Measurements from ENCODE around the gene KLF1.
"Not testable (repeated sequence)": the region's sequence is repeated elsewhere in the genome, so short reads cannot be mapped to it uniquely, and the experiment has no call there.

KLF1 gene

GRCh38 chr19:12858041-12858928 is 28.7 kb downstream of the KLF1 start:
- no peak overlapping the region for H2BK12ac ChIP-seq (ENCODE audit: low read length in 2 of 2)
- H2BK15ac ChIP-seq (ENCODE audit: low read depth, poor library complexity, severe bottlenecking): no peak overlapping the region
- H3K4ac ChIP-seq (ENCODE audit: low read depth in 1 of 2, low read length in 2 of 2): no peak overlapping the region
- peaks cover 11% of the 10 kb centered on the region for H3K9me3 ChIP-seq (ENCODE audit: control insufficient read depth, low read length)
- H3K4me1 ChIP-seq (ENCODE audit: control insufficient read depth, insufficient read depth, low read depth, low read length): no peaks in the 10 kb centered on the region
- no peak overlapping the region for H3K27ac ChIP-seq (ENCODE audit: low read length, poor library complexity, severe bottlenecking)
- no peak overlapping the region for H3K18ac ChIP-seq (ENCODE audit: low read depth in 1 of 2, low read length in 2 of 2)
- H2BK5ac ChIP-seq (ENCODE audit: low read depth, low read length, poor library complexity, severe bottlenecking): no peak overlapping the region
- no peak overlapping the region for H3K23ac ChIP-seq (ENCODE audit: low read length in 2 of 2)
- no peaks in the 10 kb centered on the region for H3K79me1 ChIP-seq (replicated peaks; ENCODE audit: low read length, poor library complexity, severe bottlenecking)
- WGBS: 96% methylated on average over 31 of the region's 35 CpGs
- H3K14ac ChIP-seq (ENCODE audit: low read length in 2 of 2): peak overlapping the region in 1 of 2 experiments; percentile 28
- no peaks in the 10 kb centered on the region for H3K36me3 ChIP-seq (ENCODE audit: control insufficient read depth in 1 of 2, insufficient read depth in 2 of 2, low read depth in 1 of 2, low read length in 2 of 2)
- peaks cover 0 to 11% of the 10 kb centered on the region in 2 experiments for H3K27me3 ChIP-seq (ENCODE audit: control insufficient read depth in 1 of 2, insufficient read depth in 1 of 2, low read length in 2 of 2)
- H4K91ac ChIP-seq (ENCODE audit: low read length): no peak overlapping the region
- no peak overlapping the region for H4K8ac ChIP-seq (ENCODE audit: low read length)
- H3K9ac ChIP-seq (ENCODE audit: low read length): no peak overlapping the region
- no peak overlapping the region for H3K4me2 ChIP-seq (ENCODE audit: low read length, poor library complexity, severe bottlenecking)
- no peak overlapping the region for H2BK120ac ChIP-seq (ENCODE audit: low read depth, low read length)
- H3K4me3 ChIP-seq (ENCODE audit: insufficient read depth in 1 of 2, low read depth in 1 of 2, low read length in 2 of 2): no peak overlapping the region
- DNase-seq: no peak
- no peak overlapping the region for H2AFZ ChIP-seq (ENCODE audit: low read depth, low read length)
- H2AK5ac ChIP-seq (ENCODE audit: low read length, severe bottlenecking): no peak overlapping the region

- no peak overlapping the region for H4K91ac ChIP-seq (ENCODE audit: low read length)
- peaks cover 11% of the 10 kb centered on the region for H3K9me3 ChIP-seq (ENCODE audit: control insufficient read depth, low read length)
- no peak overlapping the region for H3K4me3 ChIP-seq (ENCODE audit: insufficient read depth in 1 of 2, low read depth in 1 of 2, low read length in 2 of 2)
- H3K4ac ChIP-seq (ENCODE audit: low read depth in 1 of 2, low read length in 2 of 2): no peak overlapping the region
- H3K18ac ChIP-seq (ENCODE audit: low read depth in 1 of 2, low read length in 2 of 2): no peak overlapping the region
- H2AK5ac ChIP-seq (ENCODE audit: low read length, severe bottlenecking): no peak overlapping the region
- no peak overlapping the region for H3K23ac ChIP-seq (ENCODE audit: low read length in 2 of 2)
- peaks cover 0 to 3% of the 10 kb centered on the region in 2 experiments for H3K27me3 ChIP-seq (ENCODE audit: control insufficient read depth in 1 of 2, insufficient read depth in 1 of 2, low read length in 2 of 2)
- H4K8ac ChIP-seq (ENCODE audit: low read length): no peak overlapping the region
- no peak overlapping the region for H2BK120ac ChIP-seq (ENCODE audit: low read depth, low read length)
- no peak for DNase-seq
- no peak overlapping the region for H2BK5ac ChIP-seq (ENCODE audit: low read depth, low read length, poor library complexity, severe bottlenecking)
- no peaks in the 10 kb centered on the region for H3K79me1 ChIP-seq (replicated peaks; ENCODE audit: low read length, poor library complexity, severe bottlenecking)
- H3K4me1 ChIP-seq (ENCODE audit: control insufficient read depth, insufficient read depth, low read depth, low read length): no peaks in the 10 kb centered on the region
- H2BK15ac ChIP-seq (ENCODE audit: low read depth, poor library complexity, severe bottlenecking): no peak overlapping the region
- H3K27ac ChIP-seq (ENCODE audit: low read length, poor library complexity, severe bottlenecking): no peak overlapping the region
- H2BK12ac ChIP-seq (ENCODE audit: low read length in 2 of 2): no peak overlapping the region
- no peak overlapping the region for H2AFZ ChIP-seq (ENCODE audit: low read depth, low read length)
- H3K36me3 ChIP-seq (ENCODE audit: control insufficient read depth in 1 of 2, insufficient read depth in 2 of 2, low read depth in 1 of 2, low read length in 2 of 2): no peaks in the 10 kb centered on the region
- no CpG with 5 or more reads among the region's 1 CpG for WGBS
- H3K4me2 ChIP-seq (ENCODE audit: low read length, poor library complexity, severe bottlenecking): no peak overlapping the region
- H3K14ac ChIP-seq (ENCODE audit: low read length in 2 of 2): no peak overlapping the region
- no peak overlapping the region for H3K9ac ChIP-seq (ENCODE audit: low read length)
Measured at GRCh38 chr19:12856653-12857052, 30.3 kb downstream of the KLF1 start.

- Histone ChIP-seq H3K9me3 (ENCODE audit: control insufficient read depth, low read length) (no peaks in the 10 kb centered on the region), H3K4me1 (ENCODE audit: control insufficient read depth, insufficient read depth, low read depth, low read length) (peaks cover 9% of the 10 kb centered on the region), H2AFZ (ENCODE audit: low read depth, low read length) (peak overlapping the region; percentile 74), H2BK120ac (ENCODE audit: low read depth, low read length) (no peak overlapping the region), H3K27ac (ENCODE audit: low read length, poor library complexity, severe bottlenecking) (no peak overlapping the region), H3K4me3 (ENCODE audit: insufficient read depth in 1 of 2, low read depth in 1 of 2, low read length in 2 of 2) (peak overlapping the region in 1 of 2 experiments; percentile 57), H3K23ac (ENCODE audit: low read length in 2 of 2) (no peak overlapping the region), H3K4me2 (ENCODE audit: low read length, poor library complexity, severe bottlenecking) (peak overlapping the region; percentile 64), H3K4ac (ENCODE audit: low read depth in 1 of 2, low read length in 2 of 2) (no peak overlapping the region), H3K79me1 (replicated peaks; ENCODE audit: low read length, poor library complexity, severe bottlenecking) (no peaks in the 10 kb centered on the region), H3K18ac (ENCODE audit: low read depth in 1 of 2, low read length in 2 of 2) (peak overlapping the region; percentile 38 to 40), H4K8ac (ENCODE audit: low read length) (peak overlapping the region; percentile 71), H3K9ac (ENCODE audit: low read length) (peak overlapping the region; percentile 73), H2BK15ac (ENCODE audit: low read depth, poor library complexity, severe bottlenecking) (no peak overlapping the region), H2BK12ac (ENCODE audit: low read length in 2 of 2) (peak overlapping the region in 1 of 2 experiments; percentile 38), H2BK5ac (ENCODE audit: low read depth, low read length, poor library complexity, severe bottlenecking) (no peak overlapping the region), H3K27me3 (ENCODE audit: control insufficient read depth in 1 of 2, insufficient read depth in 1 of 2, low read length in 2 of 2) (peaks cover 22 to 28% of the 10 kb centered on the region in 2 experiments), H3K14ac (ENCODE audit: low read length in 2 of 2) (no peak overlapping the region), H4K91ac (ENCODE audit: low read length) (no peak overlapping the region), H3K36me3 (ENCODE audit: control insufficient read depth in 1 of 2, insufficient read depth in 2 of 2, low read depth in 1 of 2, low read length in 2 of 2) (no peaks in the 10 kb centered on the region), H2AK5ac (ENCODE audit: low read length, severe bottlenecking) (no peak overlapping the region)
- peak; percentile 75 for DNase-seq
- 24% methylated on average over 69 of the region's 69 CpGs for WGBS
Measured at GRCh38 chr19:12847159-12848139, 39.6 kb downstream of the KLF1 start.

GRCh38 chr19:12846613-12847012 is 40.4 kb downstream of the KLF1 start:
- Histone ChIP-seq H3K9ac (ENCODE audit: low read length) (peak overlapping the region; percentile 73), H3K27me3 (ENCODE audit: control insufficient read depth in 1 of 2, insufficient read depth in 1 of 2, low read length in 2 of 2) (peaks cover 29 to 34% of the 10 kb centered on the region in 2 experiments)
- not testable (repeated sequence) for H3K79me1 ChIP-seq (replicated peaks; ENCODE audit: low read length, poor library complexity, severe bottlenecking); H2BK5ac ChIP-seq (ENCODE audit: low read depth, low read length, poor library complexity, severe bottlenecking); H4K8ac ChIP-seq (ENCODE audit: low read length); H3K23ac ChIP-seq (ENCODE audit: low read length in 2 of 2); H3K9me3 ChIP-seq (ENCODE audit: control insufficient read depth, low read length); H4K91ac ChIP-seq (ENCODE audit: low read length); DNase-seq; H3K18ac ChIP-seq (ENCODE audit: low read depth in 1 of 2, low read length in 2 of 2); H2BK15ac ChIP-seq (ENCODE audit: low read depth, poor library complexity, severe bottlenecking); H3K36me3 ChIP-seq (ENCODE audit: control insufficient read depth in 1 of 2, insufficient read depth in 2 of 2, low read depth in 1 of 2, low read length in 2 of 2); H2BK12ac ChIP-seq (ENCODE audit: low read length in 2 of 2); H3K4ac ChIP-seq (ENCODE audit: low read depth in 1 of 2, low read length in 2 of 2); H2AFZ ChIP-seq (ENCODE audit: low read depth, low read length); H2AK5ac ChIP-seq (ENCODE audit: low read length, severe bottlenecking); H3K4me1 ChIP-seq (ENCODE audit: control insufficient read depth, insufficient read depth, low read depth, low read length); H2BK120ac ChIP-seq (ENCODE audit: low read depth, low read length); H3K27ac ChIP-seq (ENCODE audit: low read length, poor library complexity, severe bottlenecking); H3K4me3 ChIP-seq (ENCODE audit: insufficient read depth in 1 of 2, low read depth in 1 of 2, low read length in 2 of 2); H3K14ac ChIP-seq (ENCODE audit: low read length in 2 of 2); H3K4me2 ChIP-seq (ENCODE audit: low read length, poor library complexity, severe bottlenecking)
- WGBS: 78% methylated on average over 2 of the region's 7 CpGs
